GM12878 (cell line): Measurements from ENCODE around the gene IQCC. TPM values are rescaled to one million over a fixed set of nuclear protein-coding genes. Genes with fewer than 3 reads are reported as not detected.

Experiments
- CHD4 ChIP-seq: fragments of 200-600 bp; sonication (generic); IDR thresholded peaks from 2 replicates; pipeline ENCODE4 v1.6.1; 2016; ENCODE audit warnings: mild to moderate bottlenecking
- FOXK2 ChIP-seq: fragments of 450-650 bp; IDR thresholded peaks from 2 replicates; pipeline ENCODE4 v1.6.1; 2017; ENCODE audit warnings: mild to moderate bottlenecking, moderate library complexity
- HDGF ChIP-seq: fragments of 450-650 bp; IDR thresholded peaks from 2 replicates; pipeline ENCODE4 v1.6.1; 2016; ENCODE audit warnings: antibody characterized with exemption
- IKZF2 ChIP-seq, 2 experiments: fragments of 450-650 bp; IDR thresholded peaks; 2 replicates each; pipeline ENCODE4 v1.6.1; 2017; ENCODE audit warnings: mild to moderate bottlenecking in 2 of 2, moderate library complexity in 2 of 2
- SMAD5 ChIP-seq: IDR thresholded peaks from 2 replicates; pipeline ENCODE4 v1.6.1; 2016; ENCODE audit warnings: antibody characterized with exemption, low read depth
- SPI1 ChIP-seq: IDR thresholded peaks from 2 replicates; pipeline ENCODE4 v1.6.1; 2011; ENCODE audit warnings: low read depth, mild to moderate bottlenecking, low read length, moderate library complexity, borderline replicate concordance; ENCODE audit not compliant: insufficient read depth
- SUPT20H ChIP-seq: IDR thresholded peaks from 2 replicates; pipeline ENCODE4 v1.6.1; 2011; ENCODE audit warnings: low read depth, mild to moderate bottlenecking, low read length, moderate library complexity, borderline replicate concordance; ENCODE audit not compliant: control insufficient read depth
- YY1 ChIP-seq: IDR thresholded peaks from 2 replicates; pipeline ENCODE4 v1.6.1; 2011; ENCODE audit warnings: low read depth, mild to moderate bottlenecking, low read length
- polyA plus RNA-seq, 11 experiments: library from polyadenylated mRNA; depleted of rRNA in 4 of 11; unstranded in 6 of 11; stranded (reverse) in 5 of 11; fragments of >200 nt; fragmentation: Nextera tagmentation in 4 of 11; fragmentation: Illumina TruSeq in 1 of 11; extraction: Ambion mirVana in 4 of 11; extraction: Trizol in 1 of 11; gene quantifications; 1 replicate in 1 of 11; 2 replicates in 10 of 11; pipeline versions ENCODE4 v1.2.1 to v1.2.3, GENCODE V29; 2011 to 2016; ENCODE audit warnings: inconsistent platforms in 2 of 11, missing spikeins in 2 of 11, low read depth in 1 of 11
- total RNA-seq, 4 experiments: library from RNA; depleted of rRNA in 3 of 4; stranded (reverse); fragments of >200 nt in 3 of 4; fragmentation: Illumina TruSeq in 1 of 4; extraction: Trizol in 1 of 4; gene quantifications; 2 replicates each; pipeline versions ENCODE4 v1.2.1 to v1.2.3, GENCODE V29; 2013 to 2021
- TF ChIP-seq, protein P1 (sequence below): fragments of 150-350 bp; IDR thresholded peaks from 2 replicates; pipeline ENCODE4 v1.6.1; 2016; ENCODE audit warnings: low read depth, low read length
- TF ChIP-seq, protein P2 (sequence below): IDR thresholded peaks from 2 replicates; pipeline ENCODE4 v1.6.1; 2012; ENCODE audit warnings: low read depth, low read length, improper control_type of control experiment
- TF ChIP-seq, protein P3 (sequence below): fragments of 450-650 bp; IDR thresholded peaks from 2 replicates; pipeline ENCODE4 v1.6.1; 2017; ENCODE audit warnings: low read depth, mild to moderate bottlenecking, moderate library complexity

Gene IQCC
- total and polyA plus RNA-seq, 10 of the 15 experiments (the other 5 are each of a cell fraction or from before 2014, with no cell fraction given): 2.1 to 6.8 (median 4.9) TPM

DNA sequence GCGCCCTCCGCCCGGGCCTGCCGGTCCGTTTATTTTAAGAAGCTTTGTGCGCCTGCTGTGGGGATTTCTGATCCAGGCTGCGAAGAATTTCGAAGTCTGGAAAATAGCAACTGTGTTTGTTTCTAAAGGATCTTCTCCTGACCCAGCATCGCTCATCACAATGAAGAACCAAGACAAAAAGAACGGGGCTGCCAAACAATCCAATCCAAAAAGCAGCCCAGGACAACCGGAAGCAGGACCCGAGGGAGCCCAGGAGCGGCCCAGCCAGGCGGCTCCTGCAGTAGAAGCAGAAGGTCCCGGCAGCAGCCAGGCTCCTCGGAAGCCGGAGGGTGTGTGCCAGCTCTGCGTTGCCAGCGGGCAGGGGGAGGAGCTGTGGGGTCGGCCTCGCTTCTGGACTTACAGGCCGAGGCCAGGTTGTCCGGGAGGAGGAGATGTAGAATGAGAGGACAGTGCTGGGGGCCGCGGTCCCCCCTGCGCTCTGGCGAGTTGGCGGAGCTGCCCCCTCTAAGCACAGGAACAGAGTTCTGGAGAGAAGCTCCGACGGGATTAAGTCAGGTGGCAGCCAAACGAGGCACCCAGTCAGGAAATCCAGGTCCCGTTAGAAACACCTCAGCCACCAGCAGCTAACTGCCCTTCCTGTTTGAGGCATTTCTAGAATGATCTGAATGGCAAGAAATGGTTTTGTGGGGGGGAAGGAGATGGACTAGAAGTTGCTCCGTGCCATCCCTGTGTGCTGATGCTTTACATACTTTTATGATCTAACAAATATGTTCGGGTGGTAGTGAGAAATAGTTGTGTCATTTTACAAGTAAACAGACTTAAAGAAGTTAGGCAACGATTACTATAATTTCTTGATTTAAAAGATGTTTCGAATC lies 25.0 kb upstream of the IQCC start (continued):
- TF ChIP-seq SUPT20H (no peak), SPI1 (peak; percentile 16; the same call in 1 of the 2 replicates), IKZF2 (IDR thresholded peaks at IDR 0.05) (peak in 1 of 2 experiments; percentile 40), FOXK2 (no peak), CHD4 (no peak), SMAD5 (no peak), HDGF (no peak), YY1 (0 out of 2 replicates have a peak, but pooled peaks have one; percentile 20)
- TF ChIP-seq, protein P1, sequence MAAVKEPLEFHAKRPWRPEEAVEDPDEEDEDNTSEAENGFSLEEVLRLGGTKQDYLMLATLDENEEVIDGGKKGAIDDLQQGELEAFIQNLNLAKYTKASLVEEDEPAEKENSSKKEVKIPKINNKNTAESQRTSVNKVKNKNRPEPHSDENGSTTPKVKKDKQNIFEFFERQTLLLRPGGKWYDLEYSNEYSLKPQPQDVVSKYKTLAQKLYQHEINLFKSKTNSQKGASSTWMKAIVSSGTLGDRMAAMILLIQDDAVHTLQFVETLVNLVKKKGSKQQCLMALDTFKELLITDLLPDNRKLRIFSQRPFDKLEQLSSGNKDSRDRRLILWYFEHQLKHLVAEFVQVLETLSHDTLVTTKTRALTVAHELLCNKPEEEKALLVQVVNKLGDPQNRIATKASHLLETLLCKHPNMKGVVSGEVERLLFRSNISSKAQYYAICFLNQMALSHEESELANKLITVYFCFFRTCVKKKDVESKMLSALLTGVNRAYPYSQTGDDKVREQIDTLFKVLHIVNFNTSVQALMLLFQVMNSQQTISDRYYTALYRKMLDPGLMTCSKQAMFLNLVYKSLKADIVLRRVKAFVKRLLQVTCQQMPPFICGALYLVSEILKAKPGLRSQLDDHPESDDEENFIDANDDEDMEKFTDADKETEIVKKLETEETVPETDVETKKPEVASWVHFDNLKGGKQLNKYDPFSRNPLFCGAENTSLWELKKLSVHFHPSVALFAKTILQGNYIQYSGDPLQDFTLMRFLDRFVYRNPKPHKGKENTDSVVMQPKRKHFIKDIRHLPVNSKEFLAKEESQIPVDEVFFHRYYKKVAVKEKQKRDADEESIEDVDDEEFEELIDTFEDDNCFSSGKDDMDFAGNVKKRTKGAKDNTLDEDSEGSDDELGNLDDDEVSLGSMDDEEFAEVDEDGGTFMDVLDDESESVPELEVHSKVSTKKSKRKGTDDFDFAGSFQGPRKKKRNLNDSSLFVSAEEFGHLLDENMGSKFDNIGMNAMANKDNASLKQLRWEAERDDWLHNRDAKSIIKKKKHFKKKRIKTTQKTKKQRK: no peak
- TF ChIP-seq, protein P2, sequence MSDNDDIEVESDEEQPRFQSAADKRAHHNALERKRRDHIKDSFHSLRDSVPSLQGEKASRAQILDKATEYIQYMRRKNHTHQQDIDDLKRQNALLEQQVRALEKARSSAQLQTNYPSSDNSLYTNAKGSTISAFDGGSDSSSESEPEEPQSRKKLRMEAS: no peak
- TF ChIP-seq, protein P3, sequence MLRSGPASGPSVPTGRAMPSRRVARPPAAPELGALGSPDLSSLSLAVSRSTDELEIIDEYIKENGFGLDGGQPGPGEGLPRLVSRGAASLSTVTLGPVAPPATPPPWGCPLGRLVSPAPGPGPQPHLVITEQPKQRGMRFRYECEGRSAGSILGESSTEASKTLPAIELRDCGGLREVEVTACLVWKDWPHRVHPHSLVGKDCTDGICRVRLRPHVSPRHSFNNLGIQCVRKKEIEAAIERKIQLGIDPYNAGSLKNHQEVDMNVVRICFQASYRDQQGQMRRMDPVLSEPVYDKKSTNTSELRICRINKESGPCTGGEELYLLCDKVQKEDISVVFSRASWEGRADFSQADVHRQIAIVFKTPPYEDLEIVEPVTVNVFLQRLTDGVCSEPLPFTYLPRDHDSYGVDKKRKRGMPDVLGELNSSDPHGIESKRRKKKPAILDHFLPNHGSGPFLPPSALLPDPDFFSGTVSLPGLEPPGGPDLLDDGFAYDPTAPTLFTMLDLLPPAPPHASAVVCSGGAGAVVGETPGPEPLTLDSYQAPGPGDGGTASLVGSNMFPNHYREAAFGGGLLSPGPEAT: no peak
